Kidney capillary endothelial cell (primary cell): ENCODE measurements around the gene INAVA.
A peak's percentile ranks its signal among the peaks of the same experiment; 100 is the strongest.

ENCODE experiments used
- DNase-seq: peaks from one replicate; pipeline ENCODE4 v3.0.0-alpha.2; 2018; ENCODE audit warnings: low spot score

INAVA gene

GRCh38 chr1:200875416-200875815 is 19.3 kb upstream of the INAVA start:
- DNase-seq, result no peak

- no peak for DNase-seq
These were observed 17.7 kb upstream of the INAVA start for GRCh38 chr1:200877010-200877409.

- no peak for DNase-seq
These were observed 16.7 kb upstream of the INAVA start for GRCh38 chr1:200877839-200878551.

DNA sequence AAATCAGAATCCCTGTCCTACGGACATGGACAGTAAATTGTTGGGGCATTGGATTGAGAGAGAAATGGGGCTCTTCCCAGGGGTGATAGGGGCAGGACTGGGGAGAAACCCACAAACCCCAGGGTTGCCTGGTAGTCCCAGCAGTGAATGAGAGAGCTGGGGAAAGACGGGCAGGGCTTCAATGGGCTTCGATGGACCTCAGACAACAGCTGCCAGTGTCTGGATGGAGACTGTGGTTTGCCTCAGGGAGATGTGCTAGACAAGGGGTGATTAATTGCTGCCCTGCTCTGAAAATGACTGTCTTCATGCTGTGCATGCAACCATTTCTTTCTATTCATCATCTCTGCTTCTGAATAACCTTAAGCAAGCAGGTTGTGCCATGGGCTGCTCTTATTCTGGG is 14.5 kb upstream of the INAVA start:
- DNase-seq, result no peak

GRCh38 chr1:200883118-200883517 is 11.6 kb upstream of the INAVA start:
- no peak for DNase-seq

- DNase-seq, result no peak
These were observed 8.9 kb upstream of the INAVA start for GRCh38 chr1:200885623-200886402.

GRCh38 chr1:200886594-200886993 is 8.1 kb upstream of the INAVA start:
- DNase-seq, result no peak

DNA sequence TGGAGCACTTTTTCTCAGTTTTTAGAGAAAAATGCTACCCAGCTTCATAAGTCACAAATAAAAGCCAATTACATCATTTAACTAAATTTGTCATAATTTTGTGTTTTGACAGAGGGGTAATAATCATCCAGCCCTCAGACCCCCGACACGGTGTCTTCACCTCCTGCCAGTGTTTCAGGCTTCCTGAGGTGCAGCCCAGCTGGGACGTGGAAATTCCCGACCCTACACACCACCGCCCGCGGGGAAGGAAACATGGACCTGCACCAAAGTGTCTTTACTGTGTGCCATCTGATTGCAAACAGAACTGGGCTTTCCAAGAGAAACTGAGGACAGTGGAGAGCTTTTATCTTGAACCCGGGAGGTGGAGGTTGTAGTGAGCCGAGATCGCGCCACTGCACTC is 7.7 kb upstream of the INAVA start:
- no peak for DNase-seq

GRCh38 chr1:200887772-200888348 is 6.8 kb upstream of the INAVA start:
- DNase-seq, result no peak

- no peak for DNase-seq
These were observed 6.3 kb upstream of the INAVA start for GRCh38 chr1:200888349-200888838.

DNA sequence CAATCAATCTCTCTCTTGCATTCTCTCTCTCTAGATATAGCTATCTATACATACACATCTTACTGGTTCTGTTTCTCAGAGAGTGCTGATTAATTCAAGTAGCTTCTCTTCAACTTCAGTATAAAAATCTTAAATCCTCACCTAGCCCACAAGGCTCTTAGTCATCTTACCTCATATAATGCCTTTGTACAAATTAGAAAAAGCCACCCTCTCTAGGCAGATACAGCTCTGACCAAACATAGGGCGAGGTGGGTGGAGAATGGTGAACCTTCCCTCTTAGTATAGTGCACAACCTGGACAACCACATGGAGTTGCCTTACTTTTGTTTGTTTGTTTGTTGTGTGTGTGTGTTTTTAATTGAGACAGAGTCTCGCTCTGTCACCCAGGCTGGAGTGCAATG is 5.1 kb upstream of the INAVA start:
- no peak for DNase-seq

DNA sequence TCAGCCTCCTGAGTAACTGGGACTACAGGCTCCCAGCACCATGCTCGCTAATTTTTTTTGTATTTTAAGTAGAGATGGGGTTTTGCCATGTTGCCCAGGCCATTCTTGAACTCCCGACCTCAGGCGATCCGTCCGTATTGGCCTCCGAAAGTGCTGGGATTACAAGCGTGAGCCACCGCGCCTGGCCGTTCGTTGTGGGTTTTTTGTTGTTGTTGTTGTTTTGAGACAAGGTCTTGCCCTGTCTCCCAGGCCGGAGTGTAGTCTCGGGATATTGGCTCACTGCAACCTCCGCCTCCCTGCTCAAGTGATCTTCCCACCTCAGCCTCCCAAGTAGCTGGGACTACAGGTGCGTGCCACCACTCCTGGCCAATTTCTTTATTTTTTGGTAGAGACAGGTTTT is 4.7 kb upstream of the INAVA start:
- no peak for DNase-seq

GRCh38 chr1:200890818-200891773 is 3.6 kb upstream of the INAVA start:
- peak; percentile 29 for DNase-seq

- no peak for DNase-seq
These were observed 2.9 kb upstream of the INAVA start for GRCh38 chr1:200891774-200892157.

DNA sequence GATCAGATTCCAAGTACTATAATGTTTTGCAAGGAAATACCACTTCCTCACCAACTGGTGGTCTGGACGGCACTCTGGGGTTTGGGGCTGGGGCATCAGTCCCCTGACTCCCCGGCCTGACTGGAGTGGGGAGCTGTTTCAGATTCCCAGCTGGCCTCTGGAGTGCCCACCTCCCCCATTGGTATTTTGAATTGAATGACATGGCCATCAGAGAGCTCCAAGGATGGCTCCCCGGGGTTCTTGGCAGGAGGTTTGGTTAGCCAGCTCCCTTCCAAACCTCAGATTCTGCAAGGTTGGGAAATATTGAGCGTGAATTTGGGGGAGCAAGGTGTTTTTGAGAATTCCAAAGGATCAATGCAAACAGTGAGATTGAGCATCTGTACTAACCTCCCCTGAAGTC is 2.2 kb upstream of the INAVA start:
- no peak for DNase-seq

DNA sequence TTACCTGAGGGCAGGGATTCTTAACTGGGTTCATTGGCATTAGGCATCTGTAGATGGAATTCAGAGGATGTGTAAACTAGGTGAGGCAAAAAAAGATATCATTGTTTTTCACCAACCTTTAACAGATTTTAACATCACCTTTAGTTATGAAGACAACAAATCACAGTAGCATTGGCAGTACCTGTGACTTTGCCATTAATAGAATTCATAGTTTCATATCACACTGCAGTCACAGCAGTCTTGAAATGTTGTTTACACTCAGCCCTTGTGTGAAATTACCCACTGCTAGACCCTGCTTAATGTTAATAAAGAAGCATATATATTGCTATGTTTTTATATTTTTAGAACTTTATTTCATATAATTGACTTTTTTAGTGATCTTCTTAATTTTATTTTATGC is 1.7 kb upstream of the INAVA start:
- DNase-seq, result no peak

GRCh38 chr1:200893411-200893901 is 1.2 kb upstream of the INAVA start:
- no peak for DNase-seq

DNA sequence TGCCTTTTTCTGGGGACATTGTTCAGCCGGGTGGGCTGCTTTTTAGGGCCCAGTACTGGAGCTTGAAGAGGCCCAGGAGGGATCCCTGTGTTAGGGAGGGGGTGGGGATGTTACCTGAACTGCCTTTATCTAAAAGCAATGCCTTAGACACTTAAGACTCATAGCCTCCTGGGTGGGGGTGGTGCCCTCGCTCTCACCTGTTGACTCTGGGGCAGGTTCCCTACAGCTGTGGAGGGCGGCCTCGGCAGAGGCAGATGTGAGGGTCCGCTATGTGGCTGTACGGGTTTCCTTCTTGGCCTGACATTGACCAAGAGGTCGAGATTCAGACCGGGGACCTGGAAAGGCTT is 716 bp downstream of the INAVA start:
- DNase-seq, result no peak

GRCh38 chr1:200895801-200896530 is 1.3 kb downstream of the INAVA start:
- DNase-seq, result no peak

GRCh38 chr1:200896531-200897196 is 2.0 kb downstream of the INAVA start:
- no peak for DNase-seq

GRCh38 chr1:200897259-200897658 is 2.6 kb downstream of the INAVA start:
- DNase-seq, result no peak
